ENCODE data around the gene MBNL1.

MBNL1 gene

GRCh38 chr3:152298393-152299248 lies 29.9 kb downstream of the MBNL1 start:
- DNase-seq (ENCODE audit: low spot score), result peak; percentile 81

GRCh38 chr3:152299249-152299976 lies 30.7 kb downstream of the MBNL1 start:
- DNase-seq (ENCODE audit: low spot score), result no peak

GRCh38 chr3:152300029-152300731 lies 31.5 kb downstream of the MBNL1 start:
- no peak for DNase-seq (ENCODE audit: low spot score)

- no peak for DNase-seq (ENCODE audit: low spot score)
Observed at GRCh38 chr3:152301745-152302181, 33.0 kb downstream of the MBNL1 start.

GRCh38 chr3:152302521-152303021 lies 33.8 kb downstream of the MBNL1 start:
- no peak for DNase-seq (ENCODE audit: low spot score)

- no peak for DNase-seq (ENCODE audit: low spot score)
Observed at GRCh38 chr3:152304160-152304559, 35.4 kb downstream of the MBNL1 start.

- DNase-seq (ENCODE audit: low spot score), result no peak
Observed at GRCh38 chr3:152305075-152305474, 36.3 kb downstream of the MBNL1 start.

GRCh38 chr3:152307829-152308474 lies 39.2 kb downstream of the MBNL1 start:
- DNase-seq (ENCODE audit: low spot score), result no peak

GRCh38 chr3:152308475-152308844 lies 39.7 kb downstream of the MBNL1 start:
- DNase-seq (ENCODE audit: low spot score), result no peak

GRCh38 chr3:152309031-152309430 lies 40.3 kb downstream of the MBNL1 start:
- DNase-seq (ENCODE audit: low spot score), result no peak

GRCh38 chr3:152309535-152310307 lies 41.0 kb downstream of the MBNL1 start:
- DNase-seq (ENCODE audit: low spot score), result no peak

- DNase-seq (ENCODE audit: low spot score), result no peak
Observed at GRCh38 chr3:152313430-152313829, 44.7 kb downstream of the MBNL1 start.

GRCh38 chr3:152313914-152314313 lies 45.2 kb downstream of the MBNL1 start:
- no peak for DNase-seq (ENCODE audit: low spot score)

GRCh38 chr3:152314677-152315353 lies 46.1 kb downstream of the MBNL1 start:
- no peak for DNase-seq (ENCODE audit: low spot score)

- DNase-seq (ENCODE audit: low spot score), result no peak
Observed at GRCh38 chr3:152315623-152316022, 46.9 kb downstream of the MBNL1 start.

GRCh38 chr3:152316318-152316717 lies 47.6 kb downstream of the MBNL1 start:
- DNase-seq (ENCODE audit: low spot score), result no peak

GRCh38 chr3:152317184-152317583 lies 48.5 kb downstream of the MBNL1 start:
- no peak for DNase-seq (ENCODE audit: low spot score)

GRCh38 chr3:152317956-152318355 lies 49.2 kb downstream of the MBNL1 start:
- no peak for DNase-seq (ENCODE audit: low spot score)

GRCh38 chr3:152318512-152318911 lies 49.8 kb downstream of the MBNL1 start:
- DNase-seq (ENCODE audit: low spot score), result no peak

GRCh38 chr3:152319256-152319655 lies 50.5 kb downstream of the MBNL1 start:
- no peak for DNase-seq (ENCODE audit: low spot score)
